Ascending aorta (tissue), 2 donors: Measurements from ENCODE around the gene HNRNPL. TPM values are rescaled to one million over a fixed set of nuclear protein-coding genes. Genes with fewer than 3 reads are reported as not detected.

Experiments
- DNase-seq, 2 donors: peaks; one replicate each; pipeline ENCODE4 v3.0.0-alpha.2; 2019; ENCODE audit warnings: low spot score in 2 of 2
- H3K27ac ChIP-seq, 2 donors: fragments of 200-600 bp; sonication (generic); one replicate each; pipeline ENCODE4 v1.5.1; 2016 to 2017; ENCODE audit warnings: mild to moderate bottlenecking in 1 of 2
- H3K27me3 ChIP-seq: fragments of 200-600 bp; sonication (generic); one replicate; pipeline ENCODE4 v1.5.1; 2017
- H3K36me3 ChIP-seq, 2 donors: fragments of 200-600 bp; sonication (generic); one replicate each; pipeline ENCODE4 v1.5.1; 2016
- H3K4me1 ChIP-seq, 2 donors: fragments of 200-600 bp; sonication (generic); one replicate each; pipeline ENCODE4 v1.5.1; 2016 to 2017; ENCODE audit warnings: mild to moderate bottlenecking in 1 of 2
- H3K4me3 ChIP-seq, 2 donors: fragments of 200-600 bp; sonication (generic); one replicate each; pipeline ENCODE4 v1.5.1; 2016 to 2017; ENCODE audit warnings: mild to moderate bottlenecking in 1 of 2
- H3K9me3 ChIP-seq, 2 donors: fragments of 200-600 bp; sonication (generic); one replicate each; pipeline ENCODE4 v1.5.1; 2016
- CTCF ChIP-seq, 3 experiments: fragments of 200-600 bp in 2 of 3; fragments of 450-650 bp in 1 of 3; sonication (generic) in 2 of 3; IDR thresholded peaks; one replicate each; pipeline ENCODE4 v1.5.1; 2016 to 2019; ENCODE audit warnings: antibody characterized with exemption in 3 of 3, mild to moderate bottlenecking in 1 of 3, moderate library complexity in 1 of 3
- intact Hi-C: fragments of 100-400 bp; cut with DNase I; formaldehyde crosslinking; loops from one replicate; pipeline ENCODE4 v1.15.1; 2023
- total RNA-seq: library from RNA; depleted of rRNA; stranded (reverse); fragments of >200 nt; gene quantifications from one replicate; pipeline ENCODE4 v1.1.0, GENCODE V29; 2016

The HNRNPL gene
- total RNA-seq, 1 donor from 2014 or later = 110 TPM

DNA sequence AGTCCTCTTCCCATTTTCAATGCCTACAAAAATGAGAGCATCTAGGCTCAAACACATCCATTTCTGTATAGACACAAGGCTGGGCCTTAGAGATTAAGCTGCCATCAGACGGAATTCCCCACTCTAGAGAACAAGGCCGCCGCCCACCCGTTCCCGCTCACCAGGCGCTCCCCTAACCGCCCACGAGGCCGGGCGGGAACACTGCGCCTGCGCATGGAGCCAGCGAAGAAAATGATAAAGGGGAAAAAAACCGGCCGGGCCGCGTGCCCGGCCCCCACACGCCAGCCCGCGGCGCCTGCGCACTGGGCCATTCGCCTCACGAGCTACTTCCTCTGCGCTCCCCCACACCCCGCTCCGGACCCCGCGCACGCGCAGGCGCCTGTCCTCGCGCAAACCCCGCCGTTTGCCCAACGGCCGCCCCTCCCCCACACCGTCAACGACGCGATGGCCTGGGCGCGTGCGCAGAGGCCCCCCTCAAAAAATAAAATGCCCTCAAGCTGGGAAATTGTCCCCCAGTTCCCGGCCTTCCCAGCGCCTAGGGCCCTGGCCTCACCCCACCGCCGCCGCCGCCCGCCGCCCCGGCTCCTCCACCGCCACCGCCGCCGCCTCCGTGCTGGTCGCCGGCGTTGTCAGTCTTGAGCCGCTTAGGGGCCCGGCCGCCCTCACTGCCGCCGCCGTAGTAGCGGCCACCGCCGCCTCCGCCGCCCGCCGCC lies 483 bp downstream of the HNRNPL start:
- Histone ChIP-seq H3K36me3 (peaks cover 32 to 34% of the 10 kb centered on the region in 2 donors), H3K4me1 (peaks cover 16 to 41% of the 10 kb centered on the region in 2 donors), H3K27me3 (no peaks in the 10 kb centered on the region), H3K9me3 (no peaks in the 10 kb centered on the region), H3K27ac (peak overlapping the region; percentile 98 to 100), H3K4me3 (peak overlapping the region; percentile 81 to 98)
- intact Hi-C loops = loop anchor here (1.0 to 5.0 kb wide), 2 partner anchors 81 to 117 kb away; partner anchors contain the start of genes MRPS12 and SARS2
- TF ChIP-seq CTCF (IDR thresholded peaks at IDR 0.05) = peak in 1 of 3 experiments; percentile 25
- peak; percentile 82 to 97 for DNase-seq

DNA sequence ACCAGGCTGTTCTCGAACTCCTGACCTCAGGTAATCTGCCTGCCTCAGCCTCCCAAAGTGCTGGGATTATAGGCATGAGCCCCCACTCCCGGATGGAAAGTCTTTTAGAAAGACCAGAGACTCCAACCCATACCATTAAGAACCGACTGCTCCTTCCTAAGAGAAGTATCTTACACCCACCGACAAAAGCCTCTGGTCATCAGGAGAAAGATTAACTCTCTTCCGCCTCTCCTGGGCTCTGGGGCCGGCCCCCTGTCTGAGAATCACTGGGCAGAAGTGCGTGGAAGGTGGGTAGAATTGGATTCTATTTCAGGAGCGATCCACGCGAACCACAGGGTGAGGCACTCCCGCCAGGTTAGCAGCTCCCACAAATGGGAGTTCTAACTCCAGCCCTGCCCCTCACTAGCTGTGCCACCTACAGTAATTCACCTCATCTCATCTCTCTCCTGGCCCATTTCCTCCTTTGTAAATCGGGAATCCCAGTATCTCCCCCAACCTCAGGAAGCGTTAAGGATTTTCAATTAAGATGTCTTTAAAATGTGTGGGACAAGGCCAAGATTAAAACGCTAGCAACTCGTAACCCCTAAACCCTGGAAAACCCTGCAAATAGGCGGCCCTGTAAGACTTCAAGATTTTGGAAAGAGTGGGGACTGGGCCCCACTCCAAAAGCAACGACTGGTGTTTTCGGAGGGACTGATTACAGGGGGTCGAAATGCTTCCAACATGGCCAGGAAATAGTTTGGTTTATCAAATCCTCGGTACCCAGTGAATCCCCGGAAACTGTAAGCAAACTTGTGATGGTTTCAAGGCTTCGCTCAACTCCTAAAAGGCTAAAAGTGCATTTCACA lies 1.3 kb downstream of the HNRNPL start:
- intact Hi-C loops = loop anchor here (1.0 to 5.0 kb wide), 2 partner anchors 82 to 116 kb away; partner anchors contain the start of genes MRPS12 and SARS2
- DNase-seq = no peak
- Histone ChIP-seq H3K9me3 (no peaks in the 10 kb centered on the region), H3K4me3 (peak overlapping the region; percentile 81 to 98), H3K4me1 (peaks cover 16 to 46% of the 10 kb centered on the region in 2 donors), H3K27ac (peak overlapping the region; percentile 98 to 100), H3K36me3 (peaks cover 40 to 42% of the 10 kb centered on the region in 2 donors), H3K27me3 (no peaks in the 10 kb centered on the region)
- no peak for TF ChIP-seq CTCF (IDR thresholded peaks at IDR 0.05)

- no peaks in the 10 kb centered on the region for H3K9me3 ChIP-seq
- H3K27ac ChIP-seq = no peak overlapping the region
- H3K36me3 ChIP-seq = peaks cover 64 to 66% of the 10 kb centered on the region in 2 donors
- H3K27me3 ChIP-seq = no peaks in the 10 kb centered on the region
- no peak for TF ChIP-seq CTCF (IDR thresholded peaks at IDR 0.05)
- no peak for DNase-seq
- peaks cover 12 to 39% of the 10 kb centered on the region in 2 donors for H3K4me1 ChIP-seq
- intact Hi-C loops = loop anchor here (5.0 kb wide), 1 partner anchor 114 kb away; no protein-coding TSS in a partner anchor
- no peak overlapping the region for H3K4me3 ChIP-seq
Measured at GRCh38 chr19:38846097-38846496, 3.7 kb downstream of the HNRNPL start.

DNA sequence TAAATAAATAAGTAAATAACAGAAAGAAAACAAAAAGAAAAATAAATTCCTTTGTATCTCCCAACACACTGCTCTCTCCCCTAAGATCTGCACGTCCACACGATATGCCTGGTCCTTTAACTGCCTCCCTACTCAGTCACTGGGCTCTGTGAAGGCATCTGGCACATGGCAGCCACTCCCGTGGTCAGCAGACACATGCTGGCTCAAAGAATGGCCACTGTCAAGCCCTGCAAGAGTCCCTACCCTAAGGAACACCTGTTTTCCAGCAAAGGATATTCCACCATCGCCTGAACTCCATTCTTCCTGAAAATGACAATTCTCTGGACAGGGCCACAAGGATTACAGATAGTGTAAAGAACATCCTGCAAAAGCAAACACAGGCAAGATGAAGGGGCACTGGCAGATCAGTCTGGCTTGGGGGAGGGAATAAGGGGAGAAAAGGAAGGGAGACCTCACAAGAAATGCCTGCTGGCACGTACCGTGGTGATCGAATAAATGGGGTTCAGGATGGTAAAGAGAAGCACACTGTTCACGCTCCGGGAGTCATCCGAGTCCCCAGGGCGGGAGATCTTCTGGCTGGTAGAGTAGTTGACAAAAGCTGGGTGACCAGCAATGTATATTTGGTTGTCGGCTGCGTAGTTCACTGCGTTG lies 4.3 kb downstream of the HNRNPL start:
- Histone ChIP-seq H3K27ac (no peak overlapping the region), H3K4me3 (no peak overlapping the region), H3K4me1 (peaks cover 9 to 37% of the 10 kb centered on the region in 2 donors), H3K27me3 (no peaks in the 10 kb centered on the region), H3K36me3 (peaks cover 70 to 71% of the 10 kb centered on the region in 2 donors), H3K9me3 (no peaks in the 10 kb centered on the region)
- no peak for TF ChIP-seq CTCF (IDR thresholded peaks at IDR 0.05)
- no peak for DNase-seq
- intact Hi-C loops = loop anchor here (5.0 kb wide), 1 partner anchor 113 kb away; no protein-coding TSS in a partner anchor

GRCh38 chr19:38844093-38844686 lies 5.6 kb downstream of the HNRNPL start:
- Histone ChIP-seq H3K4me3 (no peak overlapping the region), H3K4me1 (peaks cover 9 to 37% of the 10 kb centered on the region in 2 donors), H3K27ac (no peak overlapping the region), H3K27me3 (no peaks in the 10 kb centered on the region), H3K36me3 (peaks cover 82 to 84% of the 10 kb centered on the region in 2 donors), H3K9me3 (no peaks in the 10 kb centered on the region)
- intact Hi-C loops = no loop called here
- no peak for DNase-seq
- no peak for TF ChIP-seq CTCF (IDR thresholded peaks at IDR 0.05)
